ENCODE measurements around the gene XPNPEP2.

The XPNPEP2 gene

DNA sequence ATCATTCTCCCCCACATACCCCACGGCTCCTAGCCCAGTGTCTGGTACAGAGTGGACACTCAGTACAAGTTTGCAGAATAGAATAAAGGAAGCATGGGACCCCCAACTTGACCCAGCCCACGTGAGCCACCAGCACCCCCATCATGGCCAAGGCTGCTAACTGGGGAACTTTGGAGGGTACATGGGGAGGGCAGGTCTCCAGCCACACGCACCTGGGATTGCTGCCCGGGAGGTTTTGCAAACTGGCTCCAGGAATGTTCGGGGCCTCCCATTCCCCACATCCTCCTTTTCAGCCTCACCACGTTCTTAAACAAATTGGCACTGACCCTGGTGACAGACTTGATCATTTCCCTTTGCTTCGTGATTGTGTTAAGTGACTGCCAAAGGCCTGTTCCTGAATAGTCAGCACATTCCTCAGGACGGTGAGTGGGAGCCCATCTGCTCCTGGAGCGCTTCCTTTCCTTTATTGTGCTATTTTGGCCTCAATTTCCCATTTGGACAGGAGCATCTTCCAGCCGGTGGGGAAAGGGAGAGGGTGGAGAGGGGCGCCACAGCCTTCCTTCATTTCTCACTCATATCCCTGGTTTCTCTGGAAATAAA, 18.7 kb upstream of the XPNPEP2 start:
- H3K27ac ChIP-seq = no peak overlapping the region
- TF ChIP-seq, protein P1, sequence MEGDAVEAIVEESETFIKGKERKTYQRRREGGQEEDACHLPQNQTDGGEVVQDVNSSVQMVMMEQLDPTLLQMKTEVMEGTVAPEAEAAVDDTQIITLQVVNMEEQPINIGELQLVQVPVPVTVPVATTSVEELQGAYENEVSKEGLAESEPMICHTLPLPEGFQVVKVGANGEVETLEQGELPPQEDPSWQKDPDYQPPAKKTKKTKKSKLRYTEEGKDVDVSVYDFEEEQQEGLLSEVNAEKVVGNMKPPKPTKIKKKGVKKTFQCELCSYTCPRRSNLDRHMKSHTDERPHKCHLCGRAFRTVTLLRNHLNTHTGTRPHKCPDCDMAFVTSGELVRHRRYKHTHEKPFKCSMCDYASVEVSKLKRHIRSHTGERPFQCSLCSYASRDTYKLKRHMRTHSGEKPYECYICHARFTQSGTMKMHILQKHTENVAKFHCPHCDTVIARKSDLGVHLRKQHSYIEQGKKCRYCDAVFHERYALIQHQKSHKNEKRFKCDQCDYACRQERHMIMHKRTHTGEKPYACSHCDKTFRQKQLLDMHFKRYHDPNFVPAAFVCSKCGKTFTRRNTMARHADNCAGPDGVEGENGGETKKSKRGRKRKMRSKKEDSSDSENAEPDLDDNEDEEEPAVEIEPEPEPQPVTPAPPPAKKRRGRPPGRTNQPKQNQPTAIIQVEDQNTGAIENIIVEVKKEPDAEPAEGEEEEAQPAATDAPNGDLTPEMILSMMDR (IDR thresholded peaks at IDR 0.05) = no peak
- no peak for TF ChIP-seq ZFX (IDR thresholded peaks at IDR 0.05; ENCODE audit: borderline replicate concordance)

DNA sequence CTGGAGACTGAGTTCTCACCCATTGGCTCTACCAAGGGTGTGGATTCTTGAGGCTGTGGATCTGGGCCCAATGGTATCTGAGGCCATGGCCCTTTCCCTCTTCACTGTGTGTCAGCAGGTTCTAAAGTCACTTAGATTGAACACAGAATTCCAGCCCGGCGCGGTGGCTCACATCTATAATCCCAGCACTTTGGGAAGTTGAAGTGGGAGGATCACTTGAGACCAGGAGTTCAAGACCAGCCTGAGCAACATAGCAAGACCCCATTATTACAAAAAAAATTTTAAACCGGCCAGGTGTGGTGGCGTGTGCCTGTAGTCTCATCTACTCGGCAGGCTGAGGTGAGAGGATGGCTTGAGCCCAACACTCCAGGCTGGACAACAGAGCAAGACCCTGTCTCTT, 18.0 kb upstream of the XPNPEP2 start:
- H3K27ac ChIP-seq = no peak overlapping the region
- TF ChIP-seq, protein P1 (IDR thresholded peaks at IDR 0.05) = no peak
- TF ChIP-seq ZFX (IDR thresholded peaks at IDR 0.05; ENCODE audit: borderline replicate concordance) = no peak

DNA sequence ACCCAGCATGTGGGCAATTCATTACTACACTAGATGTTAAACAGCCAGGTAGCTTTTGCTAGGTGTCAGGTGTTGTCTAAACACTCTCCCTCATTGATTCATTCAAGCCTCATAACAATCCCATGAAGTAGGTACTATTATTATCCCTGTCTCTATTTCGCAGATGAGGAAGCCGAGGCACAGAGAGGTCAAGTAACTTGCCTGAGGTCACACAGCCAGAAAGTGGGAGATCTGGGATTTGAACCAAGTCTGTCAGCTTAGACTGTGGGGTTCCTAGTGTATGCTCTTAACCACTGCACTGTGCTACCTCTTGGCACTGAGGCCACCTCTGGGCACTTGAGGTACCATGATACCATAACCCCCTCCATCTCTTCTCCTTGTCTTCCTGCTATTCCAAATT, 17.4 kb upstream of the XPNPEP2 start:
- no peak overlapping the region for H3K27ac ChIP-seq
- TF ChIP-seq ZFX (IDR thresholded peaks at IDR 0.05; ENCODE audit: borderline replicate concordance) = no peak
- TF ChIP-seq, protein P1 (IDR thresholded peaks at IDR 0.05) = no peak

- H3K27ac ChIP-seq = no peak overlapping the region
Measured at GRCh38 chrX:129721870-129722269, 16.9 kb upstream of the XPNPEP2 start.

GRCh38 chrX:129723511-129723910, 15.3 kb upstream of the XPNPEP2 start:
- no peak for TF ChIP-seq ZFX (IDR thresholded peaks at IDR 0.05; ENCODE audit: borderline replicate concordance)
- TF ChIP-seq, protein P1 (IDR thresholded peaks at IDR 0.05) = no peak

More at GRCh38 chrX:129721870-129722269, 16.9 kb upstream of the XPNPEP2 start:
- TF ChIP-seq, protein P1 (IDR thresholded peaks at IDR 0.05) = no peak
- no peak for TF ChIP-seq ZFX (IDR thresholded peaks at IDR 0.05; ENCODE audit: borderline replicate concordance)

GRCh38 chrX:129724754-129725153, 14.0 kb upstream of the XPNPEP2 start:
- H3K27ac ChIP-seq = peak overlapping the region; percentile 61
- TF ChIP-seq, protein P1 (IDR thresholded peaks at IDR 0.05) = no peak
- no peak for TF ChIP-seq ZFX (IDR thresholded peaks at IDR 0.05; ENCODE audit: borderline replicate concordance)

More at GRCh38 chrX:129723511-129723910, 15.3 kb upstream of the XPNPEP2 start:
- no peak overlapping the region; the same call in 1 of the 2 replicates for H3K27ac ChIP-seq

- peak overlapping the region; percentile 61 for H3K27ac ChIP-seq
- TF ChIP-seq, protein P1 (IDR thresholded peaks at IDR 0.05) = peak; percentile 79
- no peak for TF ChIP-seq ZFX (IDR thresholded peaks at IDR 0.05; ENCODE audit: borderline replicate concordance)
Measured at GRCh38 chrX:129726307-129727111, 12.3 kb upstream of the XPNPEP2 start.
